M059J (cell line): Measurements from ENCODE around the gene FAM50A. TPM values are rescaled to one million over a fixed set of nuclear protein-coding genes. Genes with fewer than 3 reads are reported as not detected.

Source experiments
- DNase-seq: peaks from one replicate; pipeline ENCODE4 v3.0.0-alpha.2; 2012; ENCODE audit warnings: low read depth
- total RNA-seq: library from RNA; depleted of rRNA; stranded (reverse); fragments of >200 nt; shearing (Covaris generic); gene quantifications from 2 replicates; pipeline ENCODE4 v1.2.3, GENCODE V29; 2014

The FAM50A gene
- total RNA-seq, 1 experiment from 2014 or later = 139 TPM

GRCh38 chrX:154437971-154438893 is 5.7 kb upstream of the FAM50A start:
- no peak for DNase-seq

GRCh38 chrX:154439841-154440240 is 4.1 kb upstream of the FAM50A start:
- DNase-seq = no peak

GRCh38 chrX:154440623-154441357 is 3.2 kb upstream of the FAM50A start:
- no peak for DNase-seq

DNA sequence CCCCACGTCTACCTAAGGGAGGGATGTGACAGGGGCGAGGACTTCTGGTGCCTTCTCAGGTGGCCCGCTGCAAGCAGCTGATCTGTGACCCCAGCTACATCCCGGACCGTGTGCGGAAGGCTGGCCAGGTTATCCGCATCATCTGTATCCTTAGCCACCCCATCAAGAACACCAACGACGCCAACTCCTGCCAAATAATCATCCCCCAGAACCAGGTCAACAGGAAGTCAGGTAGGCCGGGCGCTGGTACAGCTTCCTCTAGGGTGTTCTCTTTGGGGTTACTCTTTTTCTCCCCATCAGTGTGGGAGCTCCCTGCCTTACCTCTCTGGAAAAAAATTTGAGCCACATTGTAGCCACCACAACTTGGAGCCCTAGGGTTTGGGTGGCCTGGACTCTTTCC is 2.4 kb upstream of the FAM50A start:
- DNase-seq = no peak

DNA sequence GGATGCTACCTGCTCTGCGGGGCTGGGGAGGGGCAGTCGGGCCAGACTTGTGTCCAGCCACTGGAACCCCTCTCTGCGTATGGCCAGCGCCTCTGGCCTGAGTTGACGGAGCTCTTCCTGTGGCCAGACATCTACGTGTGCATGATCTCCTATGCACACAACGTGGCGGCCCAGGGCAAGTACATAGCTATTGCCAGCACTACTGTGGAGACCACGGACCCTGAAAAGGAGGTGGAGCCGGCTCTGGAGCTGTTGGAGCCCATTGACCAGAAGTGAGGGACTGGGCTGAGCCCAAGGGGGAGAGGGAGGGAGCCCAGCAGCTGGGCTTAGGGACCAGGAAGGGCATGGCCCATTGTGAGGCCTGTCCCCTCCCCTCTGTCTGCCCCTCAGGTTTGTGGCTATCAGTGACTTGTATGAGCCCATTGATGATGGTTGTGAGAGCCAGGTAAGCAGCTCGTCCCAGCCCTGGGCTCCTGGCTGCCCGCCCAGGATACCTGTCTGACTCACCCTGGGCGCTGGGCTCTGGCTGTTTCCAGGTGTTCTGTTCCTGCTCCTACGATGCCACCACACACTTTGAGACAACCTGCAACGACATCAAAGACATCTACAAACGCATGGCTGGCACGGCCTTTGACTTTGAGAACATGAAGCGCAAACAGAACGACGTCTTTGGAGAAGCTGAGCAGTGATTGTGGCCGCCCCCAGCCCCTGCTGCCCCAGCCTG is 1.8 kb upstream of the FAM50A start:
- DNase-seq = no peak

GRCh38 chrX:154443479-154443910 is 446 bp upstream of the FAM50A start:
- DNase-seq = peak; percentile 67

DNA sequence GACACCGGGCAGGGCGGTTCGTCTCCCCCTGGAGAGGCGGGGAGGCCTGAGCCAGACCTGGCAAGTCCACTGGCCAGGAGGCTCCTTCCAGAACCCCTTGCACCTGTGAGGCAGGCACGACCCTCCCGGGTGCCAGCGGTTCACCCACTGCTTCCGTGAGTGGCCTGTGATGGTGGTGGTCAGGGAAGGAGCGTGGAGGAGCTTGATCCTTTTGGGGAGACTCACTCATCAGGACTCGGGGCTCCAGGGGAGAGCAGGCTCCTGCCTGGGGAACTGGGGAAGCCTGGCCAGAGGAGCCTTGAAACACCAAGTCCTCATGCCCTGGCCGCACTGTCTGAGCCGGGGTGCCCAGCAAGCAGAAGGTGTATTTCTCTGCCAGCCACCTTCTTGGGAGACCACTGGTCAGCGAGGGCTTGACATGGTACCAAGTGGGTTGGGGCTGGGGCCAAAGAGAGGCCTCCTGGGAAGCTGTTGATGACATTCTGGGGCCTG is 860 bp downstream of the FAM50A start:
- DNase-seq = no peak

- no peak for DNase-seq
Observed at GRCh38 chrX:154445776-154446175, 1.8 kb downstream of the FAM50A start.

GRCh38 chrX:154446430-154446829 is 2.5 kb downstream of the FAM50A start:
- DNase-seq = no peak

DNA sequence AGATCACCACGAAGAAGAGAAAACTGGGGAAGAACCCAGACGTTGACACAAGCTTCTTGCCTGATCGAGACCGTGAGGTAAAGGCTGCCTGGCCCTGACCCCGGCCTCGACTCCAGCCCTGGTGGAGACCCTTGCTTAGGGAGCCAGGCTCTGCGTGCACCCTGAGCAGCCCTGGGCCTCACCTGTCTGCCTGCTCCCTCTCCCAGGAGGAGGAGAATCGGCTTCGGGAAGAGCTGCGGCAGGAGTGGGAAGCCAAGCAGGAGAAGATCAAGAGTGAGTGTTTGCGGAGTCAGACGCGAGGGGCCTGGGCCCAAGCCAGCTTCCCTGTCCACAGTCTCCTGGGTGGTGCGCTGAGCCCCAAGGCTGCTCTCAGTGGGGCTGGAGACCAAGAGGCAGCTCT is 4.5 kb downstream of the FAM50A start:
- no peak for DNase-seq

- no peak for DNase-seq
Observed at GRCh38 chrX:154449618-154450017, 5.7 kb downstream of the FAM50A start.

DNA sequence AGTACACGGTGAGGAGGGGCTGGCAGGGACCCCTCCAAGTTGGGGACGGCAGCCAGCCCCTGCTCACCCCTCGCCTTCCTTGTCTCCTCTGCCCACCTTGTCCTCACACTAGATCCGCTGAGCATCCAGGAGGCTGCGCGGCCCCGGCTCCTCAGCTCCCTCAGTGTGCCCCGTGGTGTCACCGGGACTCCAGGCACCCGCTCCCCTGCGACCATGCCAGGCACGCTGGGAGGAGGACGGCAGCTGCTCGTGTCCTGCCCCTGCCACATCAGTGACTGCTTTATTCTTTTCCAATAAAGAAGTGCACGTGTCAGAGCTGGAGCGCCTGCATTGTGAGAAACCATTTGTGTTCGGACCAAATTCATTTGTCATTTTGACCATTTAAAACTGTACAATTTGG is 6.4 kb downstream of the FAM50A start:
- DNase-seq = no peak

DNA sequence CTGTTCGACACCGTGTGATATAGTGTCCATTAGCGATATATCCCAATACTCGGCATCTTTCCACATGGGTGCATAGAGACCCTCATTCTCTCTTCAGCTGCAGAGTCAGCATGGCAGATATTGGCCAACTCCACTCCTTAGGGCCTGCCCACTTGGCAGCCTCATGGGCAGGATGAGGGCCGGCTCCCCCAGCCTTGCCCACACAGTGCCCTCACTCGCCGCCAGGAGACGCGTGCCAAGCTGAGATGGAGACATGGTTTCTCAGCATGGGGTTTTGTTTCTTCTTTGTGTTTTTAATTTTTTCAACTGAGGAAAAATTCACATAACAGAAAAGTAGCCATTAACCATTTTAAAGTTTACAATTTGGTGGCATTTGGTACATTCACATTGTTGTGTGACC is 8.9 kb downstream of the FAM50A start:
- no peak for DNase-seq

- peak; percentile 44 for DNase-seq
Observed at GRCh38 chrX:154457491-154458115, 13.7 kb downstream of the FAM50A start.

GRCh38 chrX:154458116-154458953 is 14.4 kb downstream of the FAM50A start, which contains the start of gene PLXNA3:
TSS of gene PLXNA3 (plus strand) at chrX:154458281. CDS start at chrX:154460184, 1,903 bp downstream.
- peak; percentile 40 for DNase-seq

- peak; percentile 60 for DNase-seq
Observed at GRCh38 chrX:154458954-154459778, 15.2 kb downstream of the FAM50A start.

GRCh38 chrX:154459832-154460231 is 15.9 kb downstream of the FAM50A start:
- DNase-seq = no peak

DNA sequence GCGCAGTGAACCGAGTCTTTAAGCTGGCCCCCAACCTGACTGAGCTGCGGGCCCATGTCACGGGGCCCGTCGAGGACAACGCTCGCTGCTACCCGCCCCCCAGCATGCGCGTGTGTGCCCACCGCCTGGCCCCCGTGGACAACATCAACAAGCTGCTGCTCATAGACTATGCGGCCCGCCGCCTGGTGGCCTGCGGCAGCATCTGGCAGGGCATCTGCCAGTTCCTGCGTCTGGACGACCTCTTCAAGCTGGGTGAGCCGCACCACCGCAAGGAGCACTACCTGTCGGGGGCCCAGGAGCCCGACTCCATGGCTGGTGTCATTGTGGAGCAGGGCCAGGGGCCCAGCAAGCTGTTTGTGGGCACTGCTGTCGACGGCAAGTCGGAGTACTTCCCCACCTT is 16.4 kb downstream of the FAM50A start:
- no peak for DNase-seq

- DNase-seq = no peak
Observed at GRCh38 chrX:154462396-154462795, 18.5 kb downstream of the FAM50A start.
